CD4-positive, alpha-beta T cell treated with Interferon gamma for 1 hour (primary cell): ENCODE results near the gene ALG10B.
"Not testable (repeated sequence)": the region's sequence is repeated elsewhere in the genome, so short reads cannot be mapped to it uniquely, and the experiment has no call there.

Experiments
- DNase-seq: peaks from one replicate; pipeline ENCODE4 v3.0.0-alpha.2; 2020

The ALG10B gene, protein sequence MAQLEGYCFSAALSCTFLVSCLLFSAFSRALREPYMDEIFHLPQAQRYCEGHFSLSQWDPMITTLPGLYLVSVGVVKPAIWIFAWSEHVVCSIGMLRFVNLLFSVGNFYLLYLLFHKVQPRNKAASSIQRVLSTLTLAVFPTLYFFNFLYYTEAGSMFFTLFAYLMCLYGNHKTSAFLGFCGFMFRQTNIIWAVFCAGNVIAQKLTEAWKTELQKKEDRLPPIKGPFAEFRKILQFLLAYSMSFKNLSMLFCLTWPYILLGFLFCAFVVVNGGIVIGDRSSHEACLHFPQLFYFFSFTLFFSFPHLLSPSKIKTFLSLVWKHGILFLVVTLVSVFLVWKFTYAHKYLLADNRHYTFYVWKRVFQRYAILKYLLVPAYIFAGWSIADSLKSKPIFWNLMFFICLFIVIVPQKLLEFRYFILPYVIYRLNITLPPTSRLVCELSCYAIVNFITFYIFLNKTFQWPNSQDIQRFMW

DNA sequence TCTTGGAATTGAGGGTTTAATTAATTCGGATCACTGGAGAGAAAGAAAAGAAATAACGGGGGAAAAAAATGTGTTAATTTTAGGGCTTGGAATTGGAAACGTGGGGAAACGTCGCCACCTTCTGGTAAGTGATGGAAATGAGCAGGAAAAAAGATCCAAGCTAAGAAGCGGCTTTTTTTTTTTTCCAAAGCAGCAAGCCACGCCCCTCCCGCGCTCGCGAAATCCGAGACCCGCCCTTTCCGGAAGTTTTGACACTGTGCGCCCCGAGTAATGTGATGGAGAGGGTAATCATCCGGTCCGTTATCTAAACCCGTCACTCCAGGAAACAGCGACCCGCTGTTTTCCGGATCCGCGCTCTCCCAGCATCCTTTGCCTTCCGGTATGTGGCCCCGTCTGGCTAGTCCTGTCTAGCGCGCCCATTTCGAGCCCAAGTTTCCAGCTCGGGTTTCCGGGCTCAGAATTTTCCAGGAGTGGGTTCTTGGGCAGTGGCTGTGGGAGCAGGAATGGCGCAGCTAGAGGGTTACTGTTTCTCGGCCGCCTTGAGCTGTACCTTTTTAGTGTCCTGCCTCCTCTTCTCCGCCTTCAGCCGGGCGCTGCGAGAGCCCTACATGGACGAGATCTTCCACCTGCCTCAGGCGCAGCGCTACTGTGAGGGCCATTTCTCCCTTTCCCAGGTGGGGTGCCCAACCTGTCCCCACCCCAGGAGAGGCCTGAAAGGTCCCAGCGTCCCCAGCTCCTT is at the start of gene ALG10B:
ALG10B (plus strand) TSS at position 384 of the 739 bp plus-strand sequence; CDS start at position 504, 120 bp downstream.
- peak; percentile 91 for DNase-seq

DNA sequence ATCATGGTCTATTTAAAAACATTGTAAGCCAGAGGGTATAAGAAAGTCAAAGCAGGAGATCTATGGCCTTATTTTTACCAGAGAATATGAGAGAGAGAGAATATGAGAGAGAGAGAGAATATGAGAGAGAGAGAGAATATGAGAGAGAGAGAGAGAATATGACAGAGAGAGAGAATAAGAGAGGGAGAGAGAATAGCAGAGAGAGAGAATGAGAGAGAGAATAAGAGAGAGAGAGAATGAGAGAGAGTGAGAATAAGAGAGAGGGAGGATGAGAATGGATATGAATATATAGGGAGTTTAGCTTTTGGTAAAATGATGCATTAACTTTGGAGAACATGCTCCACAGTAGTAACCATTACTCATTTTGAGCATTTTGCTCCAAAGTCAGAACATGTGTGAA is 48.0 kb upstream of the ALG10B start:
- DNase-seq: no peak

DNA sequence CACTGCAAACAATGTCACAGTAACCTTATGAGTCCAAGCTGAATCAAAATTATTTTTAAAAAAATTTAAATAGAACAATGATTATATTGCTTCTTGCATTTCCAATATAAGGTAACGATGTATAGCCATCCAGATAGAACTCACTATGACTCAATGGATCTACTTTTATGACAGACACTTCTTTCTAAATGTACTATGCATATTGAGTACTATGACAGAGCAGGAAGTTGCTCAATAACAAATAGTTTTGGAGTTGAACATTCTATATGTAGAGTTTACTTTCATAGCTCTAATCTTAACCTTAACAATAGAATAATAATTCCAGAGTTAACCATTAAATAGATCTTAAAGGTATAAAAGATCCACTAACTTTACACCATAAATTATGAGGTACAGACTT is 46.7 kb upstream of the ALG10B start:
- DNase-seq: no peak

DNA sequence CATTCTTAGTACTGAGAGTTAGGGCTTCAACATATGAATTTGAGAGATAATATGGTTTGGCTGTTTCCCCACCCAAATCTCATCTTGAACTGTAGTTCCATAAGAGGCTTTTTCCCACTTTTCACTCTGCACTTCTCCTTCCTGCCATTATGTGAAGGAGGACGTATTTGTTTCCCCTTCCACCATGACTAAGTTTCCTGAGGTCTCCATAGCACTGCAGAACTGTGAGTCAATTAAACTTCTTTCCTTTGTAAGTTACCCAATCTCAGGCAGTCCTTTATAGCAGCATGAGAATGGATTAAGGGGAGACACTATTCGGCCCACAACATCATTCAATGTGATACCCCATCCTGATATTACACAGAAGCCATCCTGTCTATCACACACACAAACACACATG is 36.8 kb upstream of the ALG10B start:
- no peak for DNase-seq

DNA sequence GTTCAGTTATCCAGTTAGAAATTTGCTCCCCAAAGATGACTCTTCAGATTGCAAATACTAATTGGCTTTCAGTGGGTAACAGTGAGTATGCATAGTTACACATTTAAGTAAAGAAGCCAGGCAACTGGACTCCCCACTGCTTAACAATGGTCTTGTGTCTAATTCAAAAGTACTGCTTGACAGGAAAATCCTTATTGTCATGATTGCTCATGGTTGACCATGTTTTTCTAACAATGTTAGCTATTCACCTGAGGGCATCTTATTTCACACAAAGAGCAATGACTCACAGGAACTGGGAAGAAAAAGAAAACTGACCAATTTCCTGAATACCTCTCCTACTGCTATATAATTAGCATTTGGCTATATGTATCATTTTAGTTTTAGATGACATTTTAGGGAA is 33.7 kb upstream of the ALG10B start:
- no peak for DNase-seq

DNA sequence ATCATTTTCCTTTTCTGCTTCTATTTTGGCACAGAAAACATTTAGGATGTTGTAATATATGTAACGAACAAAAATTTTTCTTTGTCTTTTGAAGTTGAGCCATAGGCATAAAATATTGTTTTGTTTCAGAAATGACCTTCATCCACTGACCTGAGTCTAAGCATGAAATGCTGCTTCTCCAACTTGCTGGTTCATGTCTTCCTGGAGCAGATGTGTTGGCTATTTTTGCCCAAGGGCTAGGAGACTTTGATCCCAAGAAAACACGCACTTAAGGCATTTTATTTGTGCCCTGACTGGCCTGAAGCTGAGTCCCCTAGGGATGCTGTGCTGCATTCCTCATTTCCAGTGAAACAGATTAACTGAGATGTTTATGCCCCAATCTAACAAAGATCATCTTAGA is 27.2 kb upstream of the ALG10B start:
- DNase-seq: no peak

DNA sequence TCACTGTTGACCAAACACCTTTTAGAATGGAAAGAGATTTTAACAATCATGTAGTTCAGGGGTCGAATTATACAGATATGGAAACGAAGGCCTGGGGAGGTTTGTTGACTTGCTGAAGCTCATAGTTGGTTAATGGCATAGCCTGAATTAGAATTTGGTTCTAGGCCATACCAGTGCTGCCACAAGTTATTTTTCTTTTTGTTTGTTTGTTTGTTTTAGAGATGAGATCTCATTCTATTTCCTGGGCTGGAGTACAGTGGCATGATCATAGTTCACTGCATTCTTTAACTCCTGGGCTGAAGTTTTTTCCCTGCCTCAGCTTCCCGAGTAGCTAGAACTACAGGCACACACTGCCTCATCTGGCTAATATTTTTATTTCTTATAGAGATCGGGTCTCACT is 25.4 kb upstream of the ALG10B start:
- DNase-seq: no peak

DNA sequence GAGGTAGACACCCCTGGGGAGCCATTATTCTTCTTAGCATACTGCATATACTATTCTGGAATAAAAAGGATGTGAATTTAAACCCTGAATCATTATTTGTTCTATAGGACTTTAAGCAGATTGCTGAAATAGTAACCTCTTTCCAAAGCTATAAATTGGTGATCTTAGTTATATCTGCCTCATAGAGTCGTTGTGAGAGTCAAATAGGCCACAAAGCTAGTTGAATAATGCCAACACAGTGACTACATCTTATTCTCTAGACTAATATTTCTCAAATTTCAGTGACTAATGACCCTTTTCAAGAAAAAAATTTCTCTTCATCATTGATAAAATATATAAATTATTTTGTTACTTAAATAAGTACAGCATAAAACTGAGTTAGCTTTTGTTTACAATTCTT is 13.6 kb upstream of the ALG10B start:
- not testable (repeated sequence) for DNase-seq

DNA sequence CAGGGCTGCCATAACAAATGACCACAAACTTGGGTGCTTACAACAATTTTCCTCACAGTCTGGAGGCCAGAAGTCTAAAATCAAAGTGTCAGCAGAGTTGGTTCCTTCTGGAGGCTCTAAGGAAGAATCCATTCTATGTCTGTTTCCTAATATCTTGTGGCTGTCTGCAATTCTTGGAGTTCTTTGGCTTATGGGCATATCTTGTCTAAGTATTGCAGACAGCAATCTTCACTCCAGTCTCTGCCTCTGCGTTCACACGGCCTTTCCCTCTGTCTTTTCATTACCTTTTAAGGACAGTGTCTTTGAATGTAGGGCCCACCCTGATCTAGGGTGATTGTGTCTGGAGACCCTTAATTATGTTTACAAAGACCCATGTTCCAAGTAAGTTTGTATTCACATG is 5.4 kb downstream of the ALG10B start:
- not testable (repeated sequence) for DNase-seq

DNA sequence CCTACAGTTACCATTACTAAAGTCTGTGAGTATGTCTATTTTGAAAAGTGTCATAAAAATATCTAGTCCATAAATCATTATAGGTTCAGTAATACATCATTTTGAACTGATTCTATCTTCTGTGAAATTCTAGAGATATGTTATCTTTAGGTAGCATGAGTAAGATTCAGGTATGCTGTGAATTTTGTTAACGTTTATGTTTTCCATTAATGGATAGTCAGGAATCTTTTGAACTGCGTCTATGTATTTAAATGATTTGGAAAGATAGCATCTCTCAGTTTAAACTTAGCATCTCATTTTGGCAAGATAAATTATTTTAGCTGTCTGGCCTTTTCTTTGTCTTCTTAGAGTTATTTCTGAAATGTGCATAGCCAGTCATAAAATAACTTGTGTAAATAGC is 8.3 kb downstream of the ALG10B start:
- no peak for DNase-seq

DNA sequence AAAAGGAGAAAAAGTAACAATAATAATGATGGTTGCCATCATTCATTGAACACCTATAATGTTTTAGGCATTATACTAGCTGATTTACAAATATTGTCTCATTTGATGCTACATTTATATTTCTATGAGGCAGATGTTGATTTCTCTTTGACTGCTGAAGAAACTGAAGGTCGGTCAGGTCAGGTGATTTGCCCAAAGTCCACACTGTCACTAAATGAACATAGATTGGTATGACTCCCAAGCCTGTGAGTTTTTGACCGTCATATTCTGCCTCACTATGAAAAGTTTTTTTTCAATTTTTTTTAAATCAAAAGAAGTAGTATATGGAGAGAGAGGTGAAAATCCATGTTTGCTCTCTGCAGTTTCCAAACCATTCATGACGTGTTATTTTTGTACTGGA is 10.8 kb downstream of the ALG10B start:
- DNase-seq: no peak

DNA sequence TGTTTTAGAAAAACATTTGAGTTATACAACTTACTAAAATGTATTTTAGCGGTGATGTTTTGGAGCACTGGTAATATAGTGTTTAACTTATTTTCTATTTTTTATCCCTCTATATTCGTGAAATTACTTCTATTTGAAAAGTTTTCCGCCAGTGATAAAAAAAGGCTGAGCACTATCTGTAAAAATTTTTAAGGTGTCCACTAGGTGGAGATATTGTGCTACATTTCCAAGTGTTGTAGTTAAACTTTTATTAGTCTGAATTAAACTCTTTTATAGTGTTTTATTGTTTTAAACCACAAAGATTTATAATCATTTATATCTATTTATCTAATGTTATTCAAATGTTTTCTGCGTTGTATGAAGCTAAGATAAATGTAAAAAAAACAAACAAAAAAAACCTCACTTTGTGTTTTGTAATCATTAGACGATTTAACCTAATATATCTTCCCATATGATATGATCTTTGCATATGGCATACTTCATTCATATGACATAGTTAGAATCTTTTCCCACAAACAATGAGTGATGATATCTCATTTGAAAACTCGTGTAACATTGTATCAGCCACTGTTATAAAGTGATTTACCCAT is 11.8 kb downstream of the ALG10B start:
- no peak for DNase-seq

DNA sequence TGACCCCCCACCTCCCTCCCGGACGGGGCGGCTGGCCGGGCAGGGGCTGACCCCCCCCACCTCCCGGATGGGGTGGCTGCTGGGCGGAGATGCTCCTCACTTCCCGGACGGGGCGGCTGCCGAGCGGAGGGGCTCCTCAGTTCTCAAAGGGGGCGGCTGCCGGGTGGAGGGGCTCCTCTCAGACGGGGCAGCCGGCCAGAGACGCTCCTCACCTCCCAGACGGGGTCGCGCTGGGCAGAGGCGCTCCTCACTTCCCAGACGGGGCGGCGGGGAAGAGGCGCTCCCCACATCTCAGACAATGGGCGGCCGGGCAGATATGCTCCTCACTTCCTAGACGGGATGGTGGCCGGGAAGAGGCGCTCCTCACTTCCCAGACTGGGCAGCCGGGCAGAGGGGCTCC is 13.8 kb downstream of the ALG10B start:
- DNase-seq: not testable (repeated sequence)

DNA sequence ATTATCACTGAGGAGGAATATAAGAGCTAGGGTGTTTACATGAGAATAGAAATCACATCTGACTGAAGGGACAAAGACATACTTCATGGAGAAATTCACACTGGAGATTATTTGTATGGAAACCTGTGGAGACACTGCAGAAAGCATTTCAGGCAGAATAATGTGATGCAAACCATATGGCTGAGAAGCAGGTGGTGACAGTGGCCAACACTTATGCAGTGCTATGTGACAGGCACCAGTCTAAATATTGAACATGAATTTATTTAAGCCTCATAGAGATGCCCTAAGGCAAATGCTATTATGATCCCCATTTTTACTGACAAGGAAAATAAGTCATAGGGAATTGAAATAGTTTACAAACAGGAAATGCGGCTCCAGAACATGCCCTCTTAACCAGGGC is 16.2 kb downstream of the ALG10B start:
- DNase-seq: no peak

DNA sequence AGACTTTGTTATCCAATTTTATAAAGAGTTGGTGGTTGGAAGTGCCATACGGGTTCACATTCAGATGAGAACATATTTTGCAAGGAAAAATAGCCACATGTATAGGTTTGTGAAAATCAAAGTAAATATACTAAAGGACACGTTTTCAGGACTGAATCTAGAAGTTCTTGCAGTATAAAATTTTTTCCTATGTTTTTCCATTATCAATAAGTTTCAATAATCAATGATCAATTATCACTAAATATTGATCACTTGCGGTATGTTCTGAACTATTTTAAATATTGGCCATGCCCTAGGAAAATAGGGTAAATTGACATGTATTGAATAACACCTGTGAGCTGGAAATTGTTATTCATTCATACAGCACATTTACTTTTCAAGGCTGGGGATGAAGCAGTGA is 25.9 kb downstream of the ALG10B start:
- DNase-seq: no peak

DNA sequence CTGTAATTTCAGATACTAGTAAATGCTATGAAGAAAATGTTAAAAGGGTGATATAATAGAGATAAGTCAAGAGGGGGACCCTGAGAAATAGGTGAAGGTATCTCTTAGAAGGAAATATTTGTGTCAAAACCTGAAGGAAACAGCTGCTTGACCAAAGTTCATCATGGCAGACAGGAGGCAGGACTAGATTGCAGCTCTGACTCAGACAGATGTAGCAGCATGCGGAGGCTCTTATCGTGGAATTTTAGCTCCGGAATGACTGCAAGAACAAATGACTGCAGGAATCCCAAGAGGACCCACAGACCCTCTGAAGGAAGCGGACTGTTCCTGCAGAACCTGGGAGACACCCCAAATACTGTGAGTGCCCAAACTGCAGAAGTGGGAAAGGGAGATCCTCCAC is 26.7 kb downstream of the ALG10B start:
- not testable (repeated sequence) for DNase-seq

DNA sequence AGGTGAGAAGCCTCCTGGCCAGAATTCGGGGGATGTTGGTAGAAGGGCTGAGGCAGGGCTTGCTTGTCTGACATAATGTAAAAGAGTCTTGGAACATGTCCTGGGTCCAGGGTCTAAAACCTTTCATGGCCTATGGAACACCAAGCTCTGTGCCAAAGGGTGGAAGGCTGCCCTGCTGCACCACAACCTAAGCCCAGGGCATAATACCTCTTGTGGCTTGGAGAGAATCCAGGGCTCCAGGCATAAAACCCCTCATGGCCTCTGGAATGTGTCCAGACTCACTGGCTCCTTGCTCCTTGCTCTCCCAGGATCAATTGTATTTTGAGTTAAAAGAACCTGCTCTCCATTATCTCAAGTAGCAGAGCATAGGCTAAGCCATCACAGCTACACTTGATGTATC is 27.3 kb downstream of the ALG10B start:
- not testable (repeated sequence) for DNase-seq

DNA sequence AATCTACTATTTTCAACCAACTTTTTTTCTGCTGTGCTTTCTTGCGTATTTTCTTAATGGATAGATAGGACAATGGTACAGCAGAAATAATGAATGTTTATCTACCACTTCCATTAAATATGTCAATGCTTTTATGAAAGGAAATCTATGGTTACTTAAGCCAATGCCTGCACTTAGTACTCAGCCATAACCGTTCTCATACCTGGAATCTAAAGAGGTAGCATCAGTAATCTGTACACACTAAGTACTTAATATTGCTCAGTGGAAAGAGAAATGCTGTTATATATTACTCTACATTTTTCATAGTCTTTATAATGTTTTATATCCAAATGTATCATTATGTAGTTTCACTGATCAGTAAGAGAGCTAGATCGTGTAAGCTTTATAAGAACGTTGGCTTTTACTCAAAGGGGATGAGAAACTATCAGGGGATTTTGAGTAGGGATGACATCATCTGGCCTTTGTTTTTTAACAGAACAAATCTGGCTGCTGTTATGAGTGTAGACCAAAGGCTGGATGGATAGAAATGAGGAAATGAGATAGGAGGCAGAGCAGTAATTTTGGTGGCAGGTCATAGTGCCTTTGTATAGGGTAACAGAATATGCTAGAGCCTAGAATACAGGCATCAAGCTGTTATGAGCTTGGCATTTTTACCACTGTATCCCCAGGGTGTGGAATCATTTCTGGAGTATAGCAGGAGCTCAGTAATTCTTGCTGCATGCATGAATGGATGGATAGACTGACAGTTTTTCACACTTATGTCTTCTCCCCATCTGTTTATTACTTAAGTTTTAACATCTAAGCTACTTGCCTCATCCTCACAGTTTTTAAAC is 34.0 kb downstream of the ALG10B start:
- DNase-seq: no peak

DNA sequence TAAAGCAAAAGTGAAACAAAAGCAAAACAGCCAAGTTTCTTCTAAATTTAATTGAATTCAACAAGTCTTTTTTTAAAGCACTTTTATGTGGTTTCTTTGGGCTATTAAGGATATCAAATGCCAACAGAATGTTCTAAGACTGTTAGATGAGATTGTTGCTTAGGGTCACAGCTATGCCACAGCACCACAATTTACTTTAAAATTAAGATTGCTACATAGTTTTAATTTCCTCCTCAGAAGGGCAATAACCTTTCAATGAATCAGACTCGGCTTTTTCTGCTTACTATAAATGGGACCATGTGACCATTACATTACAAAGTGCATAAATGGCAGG is 34.6 kb downstream of the ALG10B start:
- DNase-seq: not testable (repeated sequence)

DNA sequence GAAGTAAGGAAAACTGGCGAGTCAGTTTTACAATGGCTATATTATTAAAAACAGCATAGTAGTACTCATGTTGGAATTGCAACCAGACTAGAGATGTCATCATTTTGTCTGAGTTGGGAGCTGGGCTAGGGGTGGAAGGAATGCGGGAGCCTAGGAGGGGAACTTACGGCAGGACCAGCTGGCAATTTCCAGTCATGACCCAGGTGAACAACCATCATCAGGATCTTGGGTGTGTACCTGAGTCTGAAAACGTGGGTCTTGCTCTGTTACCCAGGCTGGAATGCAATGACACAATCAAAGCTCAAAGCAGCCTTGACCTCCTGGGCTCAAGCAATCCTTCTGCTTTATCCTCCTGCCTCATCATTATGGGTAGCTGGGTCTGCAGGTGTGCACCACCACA is 50.9 kb downstream of the ALG10B start:
- DNase-seq: no peak

DNA sequence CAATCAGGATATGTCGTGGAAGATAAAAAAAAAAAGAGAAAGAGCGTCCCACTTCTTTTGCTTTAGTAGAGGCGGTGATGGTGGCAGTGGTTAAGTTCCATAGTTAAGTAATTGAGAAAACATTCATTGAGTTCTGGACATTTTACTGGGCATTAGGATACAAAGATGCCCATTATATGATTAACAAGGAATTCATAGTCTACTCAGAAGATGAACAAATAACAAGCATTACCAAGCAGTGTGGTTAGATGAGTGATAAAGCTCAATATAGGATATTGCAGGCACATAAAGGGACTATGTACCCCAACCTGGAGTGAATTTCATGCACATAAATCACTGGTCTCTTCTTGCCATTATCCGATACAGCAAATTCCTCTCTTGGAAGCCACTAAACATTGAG is 53.7 kb downstream of the ALG10B start:
- DNase-seq: no peak

DNA sequence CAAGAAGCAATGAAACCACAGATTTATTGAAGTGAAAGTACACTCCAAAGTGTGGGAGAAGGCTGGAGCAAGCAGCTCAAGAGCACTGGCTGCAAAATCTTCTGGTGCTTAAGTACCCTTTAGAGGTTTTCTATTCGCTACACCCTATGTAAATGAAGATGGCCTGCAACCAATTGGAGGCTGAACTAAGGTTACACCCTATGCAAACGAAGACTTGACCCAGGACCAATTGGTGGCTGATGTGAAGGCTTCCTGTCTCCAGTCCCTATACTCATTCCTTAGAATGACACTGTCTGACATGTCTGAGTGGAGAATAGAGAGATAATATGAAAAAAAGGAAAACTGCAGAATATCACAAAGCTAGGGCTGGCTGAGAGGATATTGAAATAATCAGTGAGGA is 57.2 kb downstream of the ALG10B start:
- no peak for DNase-seq

DNA sequence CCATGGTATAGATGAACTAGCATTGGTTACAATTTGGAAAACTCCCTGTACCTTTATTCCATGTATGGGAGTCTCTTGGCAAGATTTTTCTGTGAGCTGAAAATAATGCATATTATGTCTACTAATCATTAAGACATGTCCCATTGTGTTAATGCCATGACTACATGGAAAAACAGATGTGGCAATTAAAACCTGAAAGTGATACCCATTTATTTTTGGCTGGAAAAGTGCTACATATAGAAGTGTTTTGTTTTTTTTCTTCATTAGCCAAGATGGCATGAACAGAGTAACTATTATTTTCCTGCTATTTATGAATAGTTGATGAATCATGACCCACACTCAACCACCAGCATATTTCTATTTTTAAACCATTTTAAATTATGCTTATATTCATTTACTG is 58.2 kb downstream of the ALG10B start:
- DNase-seq: no peak
